ENCODE results near the gene ANKS1B.
"Not testable (repeated sequence)": the region's sequence is repeated elsewhere in the genome, so short reads cannot be mapped to it uniquely, and the experiment has no call there.

The ANKS1B gene

DNA sequence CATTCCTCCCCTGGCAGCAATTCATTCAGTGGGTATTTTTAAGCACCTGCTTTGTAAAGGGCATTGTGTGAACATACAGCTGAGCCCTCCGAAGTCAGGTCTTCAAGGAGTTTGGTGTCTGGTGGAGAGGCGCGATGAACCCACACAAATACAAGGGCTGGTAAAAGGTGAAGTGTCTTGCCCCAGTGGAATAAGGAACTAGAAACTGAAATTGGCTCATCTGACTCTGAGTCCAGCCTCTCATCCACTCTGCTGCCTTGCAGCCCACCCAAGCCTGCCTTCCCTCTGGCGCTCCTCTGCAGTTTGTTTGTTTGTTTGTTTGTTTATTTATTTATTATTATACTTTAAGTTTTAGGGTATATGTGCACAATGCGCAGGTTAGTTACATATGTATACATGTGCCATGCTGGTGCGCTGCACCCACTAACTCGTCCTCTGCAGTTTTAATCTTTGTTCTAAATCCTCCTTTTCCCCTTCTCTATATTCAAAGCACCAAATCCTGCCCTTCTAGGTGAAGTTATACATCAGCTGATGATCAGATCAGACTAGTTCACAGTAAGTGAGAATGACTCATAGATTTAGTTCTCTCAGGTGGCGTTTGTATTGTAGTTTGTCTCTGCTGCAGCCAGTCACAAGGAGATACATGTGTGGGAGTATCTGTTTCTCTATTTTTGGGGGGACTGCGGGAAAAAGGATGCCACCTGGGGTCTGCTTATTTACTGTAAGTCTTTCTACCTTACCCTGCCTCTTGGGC is 945.2 kb downstream of the ANKS1B start:
- DNase-seq: no peak

GRCh38 chr12:99036566-99036965 is 948.2 kb downstream of the ANKS1B start:
- no peak for DNase-seq

DNA sequence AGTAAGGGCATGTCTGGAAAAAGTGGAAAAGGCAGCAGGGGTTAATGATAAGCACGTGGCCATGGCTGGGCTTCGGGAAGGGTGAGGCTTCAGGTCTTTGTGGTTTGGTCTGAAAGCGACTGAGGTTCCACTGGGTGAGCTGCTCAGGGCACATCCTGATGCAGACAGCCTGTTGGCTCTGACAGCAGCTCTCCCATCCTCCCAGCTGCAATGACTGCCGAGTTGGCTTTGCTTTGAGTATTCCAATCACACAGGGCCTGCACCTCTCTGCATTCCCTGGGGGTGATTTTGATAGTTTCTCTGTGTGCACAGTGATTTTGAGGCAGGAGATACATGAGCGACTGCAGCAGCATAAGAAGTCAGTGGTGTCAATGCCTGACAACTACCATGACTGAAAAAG is 948.9 kb downstream of the ANKS1B start:
- DNase-seq: no peak

- not testable (repeated sequence) for DNase-seq
These were observed 950.5 kb downstream of the ANKS1B start for GRCh38 chr12:99034201-99034600.

DNA sequence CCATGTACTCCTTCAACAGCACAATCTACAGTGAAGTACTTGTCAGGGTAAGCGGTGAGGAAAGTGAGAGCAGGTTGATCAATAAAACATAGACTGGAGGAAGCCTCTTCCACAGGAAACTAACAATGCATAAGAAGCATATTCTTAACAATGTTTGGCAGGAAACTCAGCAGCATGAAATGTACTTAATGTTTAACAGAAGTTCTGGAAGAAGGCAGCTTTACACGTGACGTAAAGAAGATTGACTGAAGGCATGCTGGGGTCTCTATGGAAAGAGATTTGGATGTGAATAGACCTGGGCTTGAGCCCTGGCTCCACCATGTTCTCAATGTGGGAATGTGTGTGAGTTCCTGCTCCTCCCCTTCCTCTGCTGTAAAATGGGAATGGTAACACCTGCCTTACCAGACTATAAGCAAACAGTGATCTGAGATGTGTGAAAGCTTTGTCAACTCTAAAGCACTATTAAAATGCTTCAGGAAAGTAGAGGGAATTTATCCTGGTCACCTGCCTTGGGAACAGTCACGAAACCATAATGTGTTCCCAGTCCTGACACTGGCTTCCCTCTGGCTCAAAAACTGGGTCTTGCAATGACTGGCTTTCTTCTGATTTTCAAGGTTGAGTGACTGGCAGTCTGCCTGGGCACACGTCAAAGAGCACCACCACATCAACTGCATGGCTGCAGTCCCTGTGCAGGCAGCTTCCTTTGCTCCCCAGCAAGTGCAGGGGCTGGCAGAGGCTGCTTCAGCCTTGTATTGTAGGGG is 955.0 kb downstream of the ANKS1B start:
- DNase-seq: no peak

DNA sequence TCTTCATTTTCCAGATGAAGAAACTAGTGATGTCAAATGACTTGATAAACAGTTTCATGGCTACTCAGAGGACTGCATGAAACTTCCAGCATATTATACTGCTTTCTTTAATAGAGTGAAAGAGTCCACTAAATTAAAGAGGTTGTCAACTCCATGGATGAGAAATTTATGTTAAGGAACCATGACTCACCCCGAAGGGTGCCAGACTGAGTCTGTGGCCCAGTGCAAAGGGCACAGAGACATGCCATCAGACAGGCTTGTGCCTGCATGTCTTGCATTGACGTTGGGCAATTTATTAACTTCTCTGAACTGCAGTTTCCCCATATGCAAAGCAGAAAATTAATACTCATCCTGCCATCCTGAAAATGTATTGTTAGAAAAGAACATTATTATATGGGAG is 957.3 kb downstream of the ANKS1B start:
- no peak for DNase-seq

DNA sequence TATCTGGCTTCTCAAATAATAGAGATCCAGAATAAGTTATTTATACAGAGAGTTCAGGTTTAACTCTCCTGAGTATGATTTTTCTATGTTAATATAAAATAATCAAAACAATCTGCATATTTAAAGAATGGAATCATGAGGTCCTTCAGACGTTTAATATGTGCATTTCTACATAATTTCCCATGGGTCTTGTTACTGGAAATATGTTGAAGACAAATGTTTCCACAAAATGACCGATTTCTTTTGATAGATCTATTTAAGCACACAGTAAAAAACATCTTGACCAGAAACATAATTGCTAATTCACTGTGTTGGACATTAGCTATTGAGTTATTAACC is 957.7 kb downstream of the ANKS1B start:
- no peak for DNase-seq

DNA sequence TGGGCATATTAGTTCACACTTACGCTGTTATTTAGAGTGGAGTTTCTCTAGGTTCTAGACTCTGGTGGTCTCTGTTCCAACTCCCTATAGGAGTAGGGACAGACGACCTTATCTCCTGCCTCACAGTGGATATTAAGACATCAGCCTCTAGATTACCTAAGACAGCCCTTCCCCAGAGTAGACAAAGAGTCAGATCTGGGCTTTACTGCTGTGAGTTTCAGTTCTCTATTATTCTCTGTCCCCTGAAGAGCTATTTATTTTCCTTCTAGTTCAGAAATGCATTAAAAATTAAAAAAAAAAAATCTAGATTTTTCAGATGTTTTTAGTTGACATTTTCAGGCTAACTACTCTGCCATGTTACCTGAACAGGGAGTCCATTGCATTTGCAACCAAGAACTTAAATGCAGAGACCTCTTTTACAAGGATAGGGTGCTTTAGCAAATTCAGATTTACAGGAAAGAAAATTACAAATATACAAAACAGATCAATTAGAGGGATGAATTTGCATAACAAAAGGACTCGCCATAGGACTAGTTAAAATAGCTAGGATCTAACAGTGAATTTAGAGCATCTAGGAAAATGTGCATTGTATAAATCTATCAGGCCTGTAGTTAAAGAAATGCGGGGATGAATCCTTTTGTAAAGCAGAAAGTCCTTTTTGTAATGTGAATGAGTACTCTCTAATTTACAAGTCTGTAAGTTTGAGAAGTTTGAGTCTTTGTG is 958.2 kb downstream of the ANKS1B start:
- DNase-seq: no peak

- DNase-seq: no peak
These were observed 959.9 kb downstream of the ANKS1B start for GRCh38 chr12:99024870-99025269.

DNA sequence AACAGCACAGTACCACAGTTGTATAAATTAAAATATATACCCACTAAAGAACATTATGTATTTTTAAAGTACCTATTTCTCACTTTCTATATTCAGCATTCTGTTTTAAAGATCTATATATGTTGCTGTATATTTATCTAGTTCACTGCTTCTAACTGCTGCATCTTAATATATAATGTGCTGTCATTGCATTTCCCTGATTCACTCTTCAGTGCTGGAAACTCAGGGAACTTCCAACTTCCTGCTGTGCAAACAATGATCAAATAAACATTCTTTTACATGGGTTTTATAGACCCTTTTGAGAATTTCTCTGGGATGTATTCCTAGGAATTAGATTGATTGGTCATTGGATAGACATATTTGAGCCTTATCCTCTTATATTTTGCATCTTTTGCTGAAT is 960.5 kb downstream of the ANKS1B start:
- no peak for DNase-seq

- no peak for DNase-seq
These were observed 963.9 kb downstream of the ANKS1B start for GRCh38 chr12:99020871-99021270.

GRCh38 chr12:99019798-99020197 is 964.9 kb downstream of the ANKS1B start:
- DNase-seq: no peak

DNA sequence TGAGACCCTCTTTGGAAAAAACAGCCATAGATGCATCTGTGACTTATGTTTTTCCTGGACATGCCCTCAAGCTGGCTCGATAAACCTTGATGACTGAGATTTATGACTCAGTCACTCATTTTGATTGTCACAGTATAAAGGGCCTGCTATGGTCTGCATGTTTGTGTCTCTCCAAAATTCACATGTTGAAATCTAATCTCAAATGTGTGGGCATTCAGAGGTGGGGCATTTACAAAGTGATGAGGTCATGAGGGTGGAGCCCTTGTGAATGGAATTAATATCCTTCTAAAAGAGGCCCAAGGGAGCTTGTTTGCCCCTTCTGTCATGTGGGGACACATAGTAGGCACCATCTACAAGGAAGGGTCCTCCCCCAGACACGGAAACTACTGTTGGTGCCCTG is 966.8 kb downstream of the ANKS1B start:
- no peak for DNase-seq

- DNase-seq: no peak
These were observed 975.0 kb downstream of the ANKS1B start for GRCh38 chr12:99009654-99010296.

DNA sequence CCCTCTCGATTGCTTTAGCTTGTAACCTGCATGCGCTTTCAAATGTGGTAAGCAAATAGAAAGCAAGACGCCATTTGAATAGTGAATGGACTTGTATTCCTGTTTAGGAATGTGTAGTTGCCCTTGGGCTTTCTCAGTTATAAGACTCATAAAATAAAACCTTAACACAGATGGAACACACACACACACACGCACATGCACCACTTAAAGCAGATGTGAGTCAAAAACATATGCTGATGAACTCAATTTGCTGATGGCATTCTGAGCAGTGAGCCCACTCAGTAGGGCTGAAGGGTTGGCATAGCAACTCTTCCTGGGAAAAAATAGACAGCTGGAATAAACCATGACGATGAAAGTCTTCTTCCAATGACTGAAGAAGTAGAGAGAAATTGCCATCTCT is 979.1 kb downstream of the ANKS1B start:
- no peak for DNase-seq

DNA sequence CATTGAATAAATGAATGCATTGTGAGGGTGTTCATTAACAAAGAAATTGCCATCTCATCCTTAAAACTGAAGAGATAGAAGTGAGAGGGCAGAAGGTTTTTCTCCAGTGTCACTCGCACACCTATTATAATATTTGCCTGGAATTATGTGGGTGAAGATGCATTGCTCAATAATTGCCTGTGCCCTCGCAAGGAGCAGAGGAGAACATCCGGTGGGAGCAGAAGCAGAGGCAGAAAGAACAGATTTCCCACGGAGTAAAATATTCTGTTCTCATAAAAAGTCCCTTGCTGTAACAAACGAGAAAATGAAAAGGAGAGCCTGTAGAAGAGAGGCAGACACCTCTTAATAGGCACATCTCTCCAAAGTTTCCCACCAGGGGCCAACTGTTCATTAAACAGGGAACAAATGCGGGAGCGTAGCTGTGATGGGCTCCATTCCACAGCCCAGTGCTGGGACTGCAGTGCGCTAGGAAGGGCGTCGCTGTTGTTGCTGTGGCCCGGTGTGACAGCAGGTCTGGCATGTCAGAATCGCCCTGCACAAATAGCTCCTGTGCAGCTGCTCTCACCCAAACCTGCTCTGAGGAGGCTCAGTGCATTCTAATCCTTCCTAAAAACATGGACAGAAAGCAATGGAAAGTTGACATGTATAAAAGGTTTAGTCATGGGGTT is 979.8 kb downstream of the ANKS1B start:
- DNase-seq: no peak

DNA sequence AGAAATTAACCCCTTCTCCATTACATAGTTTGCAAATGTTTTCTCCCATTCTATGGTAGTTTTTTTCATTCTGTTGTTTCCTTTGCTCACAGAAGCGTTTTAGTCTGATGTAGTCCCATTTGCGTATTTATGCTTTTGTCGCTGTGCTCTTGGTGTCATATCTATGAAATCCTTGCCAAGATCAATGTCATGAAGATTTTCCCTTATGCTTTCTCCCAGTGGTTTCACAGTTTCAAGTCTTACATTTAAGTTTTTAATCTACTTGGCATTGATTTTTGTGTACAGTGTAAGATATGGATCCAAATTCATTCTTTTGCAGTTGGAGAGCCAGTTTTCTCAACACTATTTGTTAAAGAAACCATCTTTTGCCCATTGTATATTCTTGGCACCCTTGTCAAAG is 982.0 kb downstream of the ANKS1B start:
- no peak for DNase-seq

DNA sequence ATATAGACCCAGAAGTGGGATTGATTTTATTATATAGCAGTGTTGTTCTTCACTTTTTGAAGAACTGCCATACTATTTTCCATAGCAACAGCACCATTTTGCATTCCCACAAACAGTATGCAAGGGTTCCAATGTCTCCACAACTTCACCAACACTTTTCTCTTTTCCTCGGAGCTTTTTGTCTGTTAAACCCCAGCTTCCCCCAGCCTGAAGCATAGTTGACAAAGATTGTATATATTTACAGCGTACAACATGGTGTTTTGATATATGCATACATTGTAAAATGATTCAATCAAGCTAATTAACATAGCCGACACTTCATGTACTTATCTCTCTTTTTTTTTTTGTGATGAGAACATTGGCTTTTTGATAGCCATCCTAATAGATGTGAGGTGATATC is 982.6 kb downstream of the ANKS1B start:
- DNase-seq: no peak

GRCh38 chr12:98999559-98999958 is 985.2 kb downstream of the ANKS1B start:
- no peak for DNase-seq

DNA sequence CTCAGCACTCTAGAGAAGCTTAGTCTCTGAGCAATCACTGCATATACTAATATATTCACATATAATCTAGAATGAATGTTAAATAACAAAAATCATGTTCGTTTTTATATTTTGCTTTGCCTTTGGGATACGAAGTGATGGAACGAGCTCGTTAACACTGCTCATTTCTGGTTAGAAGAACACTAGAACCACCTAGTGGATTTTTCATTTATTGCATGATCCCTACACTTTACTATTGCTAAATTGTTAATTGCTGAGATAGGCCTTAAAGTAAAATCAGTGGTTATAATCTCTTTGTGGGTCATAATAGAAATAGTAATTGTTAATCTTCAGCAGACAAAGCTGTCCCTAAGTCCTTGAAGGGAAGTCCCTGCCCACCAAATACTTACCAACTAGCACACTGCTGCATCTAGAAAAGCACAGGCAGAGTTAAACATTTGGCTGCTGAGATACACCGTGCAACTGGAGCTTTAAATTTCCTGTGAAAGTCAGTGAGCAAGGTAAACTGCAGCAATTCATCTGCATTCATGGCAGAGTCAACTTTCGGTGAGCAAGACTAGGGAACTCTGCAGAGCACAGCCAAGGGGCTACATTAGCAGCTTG is 985.9 kb downstream of the ANKS1B start:
- no peak for DNase-seq

DNA sequence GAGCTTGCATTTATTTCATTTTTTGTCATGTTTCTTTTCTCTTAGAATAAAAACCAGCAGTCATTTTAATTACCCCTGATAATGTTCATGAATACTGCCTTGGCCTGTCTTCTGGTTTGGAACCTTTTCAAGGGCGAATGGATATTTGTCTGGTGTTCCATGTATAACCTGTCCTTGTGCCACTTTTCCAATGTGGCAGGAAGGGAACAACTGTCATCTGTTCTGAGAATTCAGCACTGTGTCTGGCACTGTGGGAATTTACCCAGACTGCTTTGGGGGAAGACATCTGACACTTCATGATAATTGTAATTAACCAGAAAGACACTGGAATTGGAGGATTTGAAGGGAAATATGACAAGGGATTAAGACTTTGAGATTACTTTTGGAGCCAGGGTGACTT is 986.8 kb downstream of the ANKS1B start:
- DNase-seq: no peak

GRCh38 chr12:98990648-98991047 is 994.1 kb downstream of the ANKS1B start:
- no peak for DNase-seq

DNA sequence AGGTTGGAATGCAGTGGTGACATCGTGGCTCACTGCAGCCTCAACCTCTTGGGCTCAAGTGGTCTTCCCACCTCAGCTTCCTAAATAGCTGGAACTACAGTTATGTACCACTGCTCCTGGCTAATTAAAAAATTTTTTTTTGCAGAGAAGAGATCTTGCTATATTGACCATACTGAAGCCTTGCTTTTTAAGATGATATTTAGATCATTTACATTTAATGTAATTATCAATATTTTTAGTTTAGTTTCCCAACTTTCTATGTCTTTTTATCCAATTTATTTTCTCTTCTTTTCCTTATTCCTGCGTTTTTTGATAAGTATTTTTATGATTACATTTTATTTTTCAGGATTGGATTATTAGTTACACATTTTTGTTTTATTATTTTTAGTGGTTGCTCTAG is 999.6 kb downstream of the ANKS1B start:
- DNase-seq: no peak

All from activated CD8-positive, alpha-beta memory T cell treated with anti-CD3 and anti-CD28 coated beads, Interleukin-2, amount 50 U/mL, for 4 hours (primary cell).